HT-29 (cell line): ENCODE measurements around the gene PRKN. TPM values are rescaled to one million over a fixed set of nuclear protein-coding genes. Genes with fewer than 3 reads are reported as not detected.
A peak's percentile ranks its signal among the peaks of the same experiment; 100 is the strongest.

Experiments
- DNase-seq: peaks from one replicate; pipeline ENCODE4 v3.0.0-alpha.2; 2015; ENCODE audit warnings: low spot score
- total RNA-seq: library from RNA; depleted of rRNA; stranded (reverse); fragments of >200 nt; shearing (Covaris generic); gene quantifications from 2 replicates; pipeline ENCODE4 v1.2.3, GENCODE V29; 2014

PRKN gene
- total RNA-seq, 1 experiment from 2014 or later: 3.4 TPM

GRCh38 chr6:161618831-161619454 is 1108.6 kb downstream of the PRKN start:
- peak; percentile 27 for DNase-seq

GRCh38 chr6:161613711-161614110 is 1113.9 kb downstream of the PRKN start:
- no peak for DNase-seq

GRCh38 chr6:161608771-161609170 is 1118.8 kb downstream of the PRKN start:
- DNase-seq: no peak

- no peak for DNase-seq
Measured at GRCh38 chr6:161607696-161608297, 1119.8 kb downstream of the PRKN start.

DNA sequence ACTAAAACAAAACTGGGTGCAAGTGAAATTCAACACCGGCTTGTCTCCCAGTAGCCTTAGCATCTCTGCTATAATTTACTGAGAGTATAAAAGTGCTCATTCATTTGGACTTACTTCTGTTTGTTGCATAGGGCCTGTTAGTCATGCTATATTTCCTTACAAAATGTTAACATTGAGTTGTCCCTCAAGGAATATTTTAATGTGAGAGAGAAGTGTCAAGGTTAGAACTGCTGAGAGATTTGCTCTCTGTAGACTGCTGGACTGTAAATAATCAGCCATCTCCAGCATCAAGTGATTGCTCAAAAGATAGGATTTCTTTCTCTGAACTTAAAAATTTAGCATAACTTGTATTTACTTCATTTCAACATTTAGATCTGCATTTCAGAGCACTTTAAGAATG is 1125.2 kb downstream of the PRKN start:
- no peak for DNase-seq

DNA sequence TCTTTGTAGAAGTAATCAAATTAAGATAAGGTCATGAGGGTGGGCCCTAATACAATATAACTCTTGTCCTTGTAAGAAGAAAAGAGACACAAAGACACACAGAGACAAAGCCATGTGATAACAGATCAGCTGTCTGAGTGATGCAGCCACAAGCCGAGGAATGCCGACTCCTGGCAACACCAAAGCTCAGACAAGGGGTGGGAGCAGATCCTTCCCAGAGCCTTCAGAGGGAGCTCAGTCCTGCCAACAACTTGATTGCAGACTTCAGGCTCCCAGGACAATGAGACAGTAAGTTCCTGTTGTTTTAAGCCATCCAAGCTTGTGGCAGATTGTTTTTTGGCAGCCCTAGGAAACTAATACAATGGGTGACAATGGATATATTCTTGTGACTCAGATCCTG is 1128.7 kb downstream of the PRKN start:
- no peak for DNase-seq

DNA sequence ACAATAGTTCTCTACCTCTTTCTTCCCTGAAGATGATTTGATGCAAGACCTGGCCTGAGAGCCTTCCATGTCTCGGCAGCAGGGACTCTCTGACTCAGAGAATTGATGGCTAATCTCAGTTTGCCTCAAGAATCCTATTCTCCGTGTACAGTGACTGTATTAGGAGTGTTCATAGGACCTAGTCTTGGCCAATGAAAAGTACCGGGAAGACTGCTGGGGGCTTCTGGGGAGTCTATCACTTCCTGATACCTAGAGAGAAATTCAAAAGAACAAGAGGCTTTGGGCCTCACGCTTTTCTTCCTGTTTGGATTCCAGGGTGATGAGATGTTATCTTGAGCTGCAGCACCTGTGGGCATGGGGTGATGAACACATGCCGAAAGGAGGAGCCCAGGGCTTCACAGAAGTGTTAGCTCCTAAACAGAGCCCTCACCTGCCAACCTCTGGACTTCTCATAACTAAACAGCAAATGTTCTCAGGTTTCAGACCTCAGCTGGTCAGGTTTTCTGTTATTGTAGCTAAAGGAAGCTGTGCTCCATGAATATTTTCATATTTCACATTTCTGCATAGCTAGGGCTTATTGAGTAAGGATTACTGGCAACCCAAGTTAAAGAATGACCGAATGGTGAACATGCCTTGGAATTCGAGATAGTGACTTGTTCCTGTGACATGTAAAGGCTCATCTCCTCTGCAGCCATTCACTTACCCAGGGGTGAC is 1130.6 kb downstream of the PRKN start:
- no peak for DNase-seq

GRCh38 chr6:161594412-161594811 is 1133.2 kb downstream of the PRKN start:
- no peak for DNase-seq

- DNase-seq: no peak
Measured at GRCh38 chr6:161590961-161591627, 1136.5 kb downstream of the PRKN start.

GRCh38 chr6:161586887-161587286 is 1140.7 kb downstream of the PRKN start:
- DNase-seq: no peak

- DNase-seq: no peak
Measured at GRCh38 chr6:161584621-161585340, 1142.8 kb downstream of the PRKN start.

DNA sequence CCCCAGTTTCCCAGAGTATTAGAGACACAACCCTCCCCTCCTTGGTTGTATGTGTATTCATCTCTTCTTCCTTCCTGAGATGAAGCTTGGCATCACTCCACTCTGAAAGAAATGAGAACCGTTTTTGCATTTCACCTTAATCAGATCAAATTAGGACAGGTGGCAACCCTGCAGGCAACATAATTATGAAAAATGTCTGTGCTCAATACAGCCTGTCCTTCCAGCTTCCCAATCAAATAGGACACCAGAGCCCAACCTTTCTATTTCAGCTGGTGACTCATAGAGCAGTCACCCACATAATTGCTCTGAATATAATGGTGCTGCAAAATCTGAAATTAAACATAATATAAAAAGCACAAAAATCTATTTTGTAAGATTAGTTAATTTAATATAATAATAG is 1143.5 kb downstream of the PRKN start:
- DNase-seq: no peak

DNA sequence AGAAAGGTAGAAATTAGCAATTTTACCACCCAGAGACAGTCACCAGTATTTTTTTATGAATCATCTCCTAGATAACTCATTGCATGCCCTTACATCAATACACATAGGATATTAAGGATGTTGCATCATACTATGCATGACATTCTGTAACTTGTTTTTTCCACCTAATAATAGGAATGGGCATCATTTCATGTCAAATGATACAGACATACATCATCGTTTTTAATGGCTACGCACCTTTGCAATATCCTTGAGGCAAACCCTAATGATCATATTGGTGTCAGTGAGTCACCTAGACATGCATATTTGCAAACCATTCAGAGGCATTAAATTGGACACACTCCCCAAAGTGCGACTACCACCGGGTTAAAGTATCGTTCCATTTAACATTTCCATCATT is 1144.0 kb downstream of the PRKN start:
- no peak for DNase-seq

DNA sequence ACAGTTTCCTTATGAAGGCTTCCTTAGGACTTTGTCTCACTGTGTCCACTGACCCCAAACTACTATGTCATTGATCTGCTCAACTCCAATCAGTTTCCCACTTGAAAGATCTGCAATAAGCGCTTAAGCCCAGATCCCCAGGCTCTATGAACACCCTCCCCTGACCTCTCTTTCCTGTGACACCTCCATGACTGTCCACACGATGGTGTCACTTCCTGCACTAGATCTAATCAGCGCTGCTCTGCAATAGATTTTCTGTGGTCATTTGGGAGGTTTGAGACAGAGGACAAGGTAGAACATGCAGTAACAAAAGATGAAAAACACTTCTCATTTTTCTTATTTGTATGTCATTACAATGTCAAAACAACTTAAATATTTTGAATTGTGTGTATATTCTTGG is 1149.1 kb downstream of the PRKN start:
- no peak for DNase-seq

DNA sequence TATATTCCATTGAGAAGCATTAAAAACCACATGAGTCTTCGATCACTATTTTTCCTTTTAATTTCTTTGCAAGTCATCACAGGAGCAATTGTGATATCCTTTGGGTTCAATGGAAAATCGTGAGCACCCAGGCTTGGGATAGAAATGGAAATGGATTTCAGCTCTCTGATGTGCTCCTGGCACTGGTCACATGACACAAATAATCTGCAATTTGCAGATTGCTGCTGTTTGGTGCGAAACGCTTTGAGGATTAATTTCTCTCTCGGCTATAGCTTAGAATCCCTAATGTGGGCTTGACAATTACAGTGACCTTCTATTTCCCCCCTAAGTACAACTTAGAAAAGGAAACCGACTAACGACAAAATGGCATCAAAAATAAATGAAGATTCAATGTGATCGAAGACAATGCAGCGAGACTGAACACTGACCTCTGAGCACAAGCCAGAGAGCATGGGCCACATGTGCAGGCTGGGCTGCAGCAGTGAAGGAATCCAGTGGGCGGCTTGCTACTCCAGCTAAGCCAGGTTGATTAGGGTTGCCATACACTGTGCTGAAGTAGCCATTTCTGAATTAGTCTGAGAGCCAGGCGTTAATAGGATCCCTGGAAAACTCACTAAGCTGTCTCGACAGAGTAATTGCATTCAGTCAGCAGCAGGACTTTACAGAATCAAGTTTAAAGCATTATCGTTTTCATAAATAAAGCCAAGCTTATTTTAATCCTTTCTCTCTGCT is 1151.9 kb downstream of the PRKN start:
- no peak for DNase-seq

- no peak for DNase-seq
Measured at GRCh38 chr6:161568885-161569456, 1158.6 kb downstream of the PRKN start.

DNA sequence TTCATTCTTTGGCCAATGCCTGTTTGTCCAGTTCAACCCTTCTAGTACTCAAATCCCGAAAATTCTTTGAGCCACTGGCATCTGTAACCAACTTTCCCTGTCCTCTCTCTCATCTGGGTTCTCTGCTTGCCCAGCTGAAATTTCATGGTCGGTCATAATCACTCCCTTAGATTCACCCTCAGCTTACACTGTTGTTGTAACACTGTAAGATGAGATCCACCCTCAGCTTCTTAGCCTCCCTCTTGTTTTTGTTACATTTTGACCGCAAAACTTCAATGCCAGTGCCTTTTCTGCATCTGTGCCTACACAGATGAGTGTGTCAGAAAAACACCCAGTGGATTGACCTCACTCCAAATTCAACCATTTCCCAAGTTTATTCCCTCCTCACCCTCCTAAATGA is 1162.6 kb downstream of the PRKN start:
- no peak for DNase-seq

- DNase-seq: no peak
Measured at GRCh38 chr6:161561908-161562307, 1165.7 kb downstream of the PRKN start.

DNA sequence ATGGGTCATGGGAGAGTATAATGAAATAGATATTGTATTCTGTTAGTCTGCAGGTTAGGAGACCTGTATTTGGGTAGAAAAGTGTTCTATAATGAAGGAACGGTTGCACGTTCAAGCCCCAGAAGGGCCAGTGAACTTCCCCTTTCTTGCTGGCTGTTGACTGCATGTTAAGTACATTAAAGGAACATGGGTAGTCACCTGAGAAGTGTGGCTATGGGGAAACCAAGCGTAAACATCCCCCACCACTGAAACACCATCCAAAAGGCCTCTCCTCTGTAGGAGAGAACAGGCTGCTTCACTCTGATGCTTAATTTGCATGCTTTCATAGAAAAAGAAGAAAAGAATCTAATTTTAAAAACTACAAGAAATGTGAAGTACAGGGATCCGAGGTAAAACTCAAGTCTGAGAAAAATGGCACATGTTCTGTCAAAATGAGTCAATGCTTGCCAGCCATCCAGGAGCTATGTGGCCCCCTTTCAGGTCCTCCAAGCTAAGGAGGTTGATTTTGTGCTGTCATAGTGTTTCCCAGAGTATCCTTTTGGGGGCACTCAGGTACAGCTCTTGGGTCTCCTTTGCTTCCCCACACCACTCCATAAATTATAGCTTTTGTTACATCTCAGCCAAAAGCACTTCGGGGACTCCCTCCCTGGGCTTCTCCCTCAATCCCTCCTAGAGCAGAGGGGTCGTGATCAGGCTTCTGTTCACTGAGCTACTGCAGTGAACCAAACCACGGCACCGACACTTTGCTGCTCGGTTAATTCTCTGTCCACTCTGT is 1170.0 kb downstream of the PRKN start:
- DNase-seq: no peak

- DNase-seq: no peak
Measured at GRCh38 chr6:161554883-161555282, 1172.7 kb downstream of the PRKN start.
